ENCODE data around the gene RTL10. TPM values are rescaled to one million over a fixed set of nuclear protein-coding genes. Genes with fewer than 3 reads are reported as not detected.
"Not testable (repeated sequence)": the region's sequence is repeated elsewhere in the genome, so short reads cannot be mapped to it uniquely, and the experiment has no call there.

The RTL10 gene
- total RNA-seq, 1 experiment from 2014 or later: 13.0 TPM

DNA sequence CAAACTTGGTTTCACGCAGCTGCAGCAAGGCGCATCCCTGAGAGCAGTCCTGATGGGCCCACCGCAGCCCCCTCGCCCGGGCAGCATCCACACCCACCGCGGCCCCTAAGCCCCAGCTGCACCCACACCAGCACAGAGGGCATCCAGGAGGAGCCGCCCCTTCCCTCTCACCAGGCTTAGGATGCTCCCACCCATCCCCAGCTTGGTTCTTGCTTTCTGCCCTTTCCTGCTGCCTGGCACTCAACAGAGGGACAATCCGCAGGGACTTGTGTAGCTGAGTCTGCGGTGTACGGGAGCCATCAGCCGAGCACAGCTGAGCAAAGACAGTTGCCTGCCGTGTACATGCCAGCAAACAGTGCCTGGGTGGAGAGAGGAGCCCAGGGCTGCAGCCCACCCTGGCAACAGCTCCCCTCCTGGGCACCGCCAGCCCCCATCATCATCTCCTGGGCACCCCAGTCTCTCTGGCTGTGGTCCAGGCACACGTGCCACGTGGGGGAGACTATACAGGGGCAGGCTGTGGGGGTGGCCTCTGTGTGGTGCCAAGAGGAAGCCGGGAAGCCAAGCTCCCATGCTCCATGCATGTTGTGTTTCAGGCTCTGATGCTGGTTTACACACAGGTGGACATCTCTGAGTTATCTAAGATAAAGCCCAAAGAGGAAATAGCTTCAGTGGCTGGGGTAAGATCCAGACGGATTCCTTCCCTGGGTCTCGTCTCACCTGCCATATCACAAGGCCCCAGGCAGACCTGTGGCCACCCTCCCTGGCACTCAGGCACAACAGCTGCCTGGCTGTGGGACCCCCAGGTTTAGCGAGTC, 36.0 kb upstream of the RTL10 start:
- no peak for DNase-seq (ENCODE audit: low read depth)

DNA sequence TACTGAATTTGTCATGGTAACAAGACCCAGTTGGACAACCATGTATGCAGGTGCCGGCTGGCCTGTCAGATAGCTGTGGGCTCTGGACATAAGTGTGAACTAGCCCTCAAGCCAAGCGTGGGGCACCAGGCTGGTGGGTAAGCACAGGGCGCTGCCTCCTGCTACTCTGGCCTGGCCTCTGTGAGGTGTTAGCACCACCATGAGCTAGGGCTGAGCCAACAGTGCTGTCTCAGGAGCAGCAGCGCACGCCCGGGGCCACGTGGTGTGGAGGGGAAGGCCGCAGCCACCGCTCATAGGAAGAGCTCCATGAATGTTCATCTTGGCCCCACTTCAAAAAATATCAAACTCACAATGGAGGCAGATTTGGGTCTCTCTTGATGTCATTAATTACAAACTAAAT, 35.3 kb upstream of the RTL10 start:
- no peak for DNase-seq (ENCODE audit: low read depth)

DNA sequence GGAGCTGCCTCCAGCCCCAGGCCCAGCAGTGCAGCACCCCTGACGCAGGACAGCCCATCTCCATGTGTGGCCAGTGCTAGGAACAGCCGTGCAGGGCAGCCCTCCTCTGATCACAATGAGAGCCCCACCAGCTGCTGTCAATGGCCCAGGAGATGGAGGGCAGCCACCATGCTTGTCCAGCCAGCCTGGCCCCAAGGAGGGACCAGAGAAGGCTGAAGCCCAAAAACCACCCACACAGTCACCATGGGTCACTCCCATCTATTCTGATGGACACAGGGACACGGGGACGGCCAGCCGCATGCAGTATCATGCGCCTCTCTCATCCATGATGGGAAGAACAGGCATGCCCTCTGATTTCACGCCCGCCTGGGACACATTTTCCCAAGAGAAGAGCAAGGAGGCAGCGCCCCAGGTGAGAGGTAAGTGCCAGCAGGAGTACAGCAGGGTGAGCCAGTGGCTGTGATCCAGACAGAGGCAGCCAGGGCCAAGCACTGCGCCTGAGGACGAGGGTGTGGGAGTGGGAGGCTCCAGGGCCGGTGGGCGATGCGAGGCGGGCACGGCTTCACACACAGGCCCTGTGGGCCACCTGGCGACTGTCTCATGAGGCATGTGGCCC, 33.6 kb upstream of the RTL10 start:
- DNase-seq (ENCODE audit: low read depth): no peak

DNA sequence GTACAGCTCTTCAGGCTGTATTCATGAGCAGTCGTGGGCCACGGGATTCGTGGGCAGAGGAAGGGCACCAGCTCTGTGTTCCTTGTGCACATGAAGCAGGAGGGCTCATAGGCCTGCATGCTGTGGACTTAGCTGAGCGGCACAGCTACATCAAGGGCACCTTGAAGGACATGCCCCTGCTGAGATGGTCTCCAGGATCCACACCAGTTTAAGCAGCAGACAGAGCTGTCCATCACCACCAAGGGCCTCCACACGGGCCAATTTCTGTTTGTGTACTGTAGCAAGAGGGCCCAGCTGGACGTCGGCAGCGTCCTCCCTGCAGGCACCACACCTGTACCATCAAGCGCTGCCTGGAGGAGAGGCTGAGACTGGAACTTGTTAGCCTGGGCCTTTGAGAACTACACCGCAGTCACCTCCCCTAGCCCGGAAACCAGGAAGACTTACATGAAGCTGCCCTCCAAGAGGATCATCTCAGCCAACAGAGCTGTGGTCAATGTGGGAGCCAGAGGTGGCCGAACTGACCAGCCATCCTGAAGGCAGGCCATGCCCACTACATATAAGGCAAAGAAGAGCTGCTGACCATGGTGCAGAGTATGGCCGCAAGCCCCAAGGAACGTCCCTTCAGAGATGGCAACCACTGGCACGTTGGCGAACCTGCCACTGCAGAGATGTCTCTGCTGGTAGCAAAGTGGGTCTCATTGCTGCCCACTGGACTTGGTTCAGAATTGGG, 32.7 kb upstream of the RTL10 start:
- no peak for DNase-seq (ENCODE audit: low read depth)

DNA sequence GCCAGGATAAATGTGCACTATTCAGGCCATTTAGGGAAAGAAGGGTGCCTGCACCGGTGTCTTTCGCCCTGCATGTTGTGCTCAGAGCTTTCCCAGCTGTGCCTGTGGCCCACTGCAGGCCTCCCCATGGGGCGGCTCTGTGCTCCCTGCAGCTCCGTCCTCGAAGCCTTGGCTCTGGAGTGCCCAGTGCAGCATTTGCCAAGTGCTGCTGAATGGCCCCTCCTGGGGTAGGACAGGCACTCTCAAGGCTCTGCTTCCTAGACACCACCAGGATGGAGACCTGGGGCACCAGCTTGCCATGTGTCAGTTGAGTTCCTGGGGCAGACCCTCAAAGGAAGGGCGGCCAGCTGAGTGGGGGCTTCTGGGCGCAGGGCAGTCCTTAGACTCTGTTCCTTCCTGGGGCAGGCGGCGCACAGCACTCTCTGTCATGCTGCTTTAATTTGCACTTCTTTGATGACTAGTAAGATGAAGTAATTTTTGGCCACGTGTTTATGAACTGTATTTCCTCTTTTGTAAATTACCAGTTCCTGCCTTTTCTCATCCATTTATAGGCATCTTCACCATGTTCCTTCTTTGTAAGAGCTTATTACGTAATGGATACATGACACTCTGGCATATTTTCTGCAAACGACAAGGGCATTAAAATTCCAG, 32.1 kb upstream of the RTL10 start:
- DNase-seq (ENCODE audit: low read depth): peak; percentile 33

DNA sequence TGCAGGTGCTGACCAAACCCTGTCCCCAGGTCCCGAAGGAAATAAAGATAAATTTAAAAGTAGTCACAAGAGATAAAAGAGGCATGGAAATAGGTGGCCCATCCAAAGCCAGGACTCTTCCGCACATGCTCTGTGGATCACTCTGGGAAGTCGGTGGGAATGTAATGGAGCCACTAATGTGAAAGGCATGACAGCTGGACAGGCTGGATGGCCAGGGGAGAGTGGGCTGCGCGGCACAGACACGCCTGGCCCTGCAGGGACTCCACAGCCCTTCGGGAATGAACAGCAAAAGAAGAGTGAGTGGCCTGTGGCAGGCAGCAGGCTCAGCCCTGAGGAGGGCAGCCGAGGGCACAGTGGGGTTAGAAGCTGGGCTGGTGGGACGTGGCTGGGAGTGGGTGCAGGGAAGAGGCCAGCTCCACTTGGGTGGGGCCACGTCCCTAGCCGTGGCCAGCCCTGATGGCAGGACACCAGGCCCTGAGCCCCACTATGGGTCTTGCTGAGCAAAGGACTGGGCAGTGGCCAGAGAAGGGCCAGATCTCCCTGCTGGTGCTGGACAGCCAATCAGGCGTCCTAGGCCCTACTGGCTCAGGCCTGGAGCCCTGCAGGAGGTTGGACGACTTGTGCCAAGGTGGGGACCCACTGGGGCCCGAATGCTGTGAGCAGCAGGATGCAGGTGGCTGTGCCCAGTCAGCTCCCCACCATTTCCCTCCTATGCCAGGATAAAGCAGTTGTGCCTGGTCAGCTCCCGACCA, 31.3 kb upstream of the RTL10 start:
- DNase-seq (ENCODE audit: low read depth): no peak

DNA sequence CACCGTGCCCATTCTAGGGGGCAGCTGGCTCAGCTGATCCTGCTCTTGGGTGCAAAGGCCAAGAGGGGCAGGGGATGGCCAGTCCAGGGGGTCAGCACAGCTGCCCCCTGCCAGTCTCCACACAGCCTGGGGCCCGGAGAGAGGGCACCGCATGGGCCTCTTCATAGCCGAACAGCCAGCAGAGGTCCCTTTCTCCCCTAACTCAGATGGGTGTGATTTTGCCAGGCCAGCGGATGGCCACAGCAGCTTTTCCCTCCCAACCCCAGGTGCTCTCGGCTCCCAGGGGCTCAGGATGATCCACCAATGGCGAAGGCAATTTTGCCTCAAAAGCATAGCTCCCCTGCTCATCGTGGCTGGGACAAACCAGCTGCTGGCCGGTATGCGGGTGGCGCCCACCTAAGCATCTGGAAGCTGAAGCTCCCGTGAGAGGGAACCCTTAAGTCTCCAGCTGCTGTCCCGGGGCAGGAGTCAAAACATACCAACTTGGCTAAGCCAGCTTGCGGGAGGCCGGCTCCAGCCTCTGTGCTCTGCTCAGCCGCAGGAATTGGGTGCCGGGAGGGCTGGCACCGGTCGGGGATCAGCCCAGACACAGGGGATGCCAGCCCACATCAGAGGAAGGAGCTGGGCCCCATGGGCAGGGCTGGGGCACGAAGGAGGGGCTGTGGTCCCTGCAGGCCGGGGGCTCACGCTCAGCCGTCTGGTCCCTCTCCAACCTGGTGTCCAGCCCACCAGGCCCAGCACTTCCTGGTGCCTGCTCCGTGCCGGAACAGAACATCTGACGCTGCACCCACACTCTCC, 30.5 kb upstream of the RTL10 start:
- DNase-seq (ENCODE audit: low read depth): no peak

DNA sequence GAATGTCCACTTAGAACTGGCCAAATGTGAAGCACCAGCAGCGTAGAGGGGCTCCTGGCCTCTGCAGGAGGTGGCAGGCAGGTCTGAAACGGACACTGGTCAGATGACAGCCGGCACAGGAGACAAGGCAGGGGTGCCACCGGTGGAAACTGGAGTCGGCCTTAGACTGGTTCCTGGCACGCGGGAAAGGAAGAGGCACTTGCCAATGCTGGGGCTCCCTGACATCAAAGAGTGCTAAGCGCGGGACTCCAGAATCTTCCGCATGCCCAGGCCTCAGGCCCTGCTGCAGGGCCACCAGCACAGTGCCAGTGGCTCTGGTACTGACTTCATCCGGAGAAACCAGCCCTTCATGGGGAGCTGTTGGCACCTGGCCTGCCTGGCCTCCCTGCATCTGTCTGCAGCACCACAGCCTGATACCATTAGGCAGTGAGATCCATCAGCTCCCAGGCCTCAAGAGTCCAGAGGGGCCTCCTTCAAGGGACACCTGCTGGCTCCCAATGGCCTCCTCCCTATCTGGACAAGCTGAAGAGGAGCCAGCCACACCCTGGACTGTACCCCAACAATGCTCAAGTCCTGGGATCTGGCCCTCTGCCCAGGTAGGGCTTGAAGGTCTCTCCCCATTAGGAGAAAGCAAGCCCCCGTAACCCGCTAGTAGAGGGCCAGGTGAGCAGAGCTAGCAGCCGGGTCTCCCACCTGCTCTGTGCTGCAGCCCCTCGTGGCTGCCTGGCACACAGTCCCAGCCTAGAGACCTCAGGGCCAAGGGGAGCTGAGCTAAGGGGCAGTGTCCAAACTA, 29.7 kb upstream of the RTL10 start:
- DNase-seq (ENCODE audit: low read depth): no peak

DNA sequence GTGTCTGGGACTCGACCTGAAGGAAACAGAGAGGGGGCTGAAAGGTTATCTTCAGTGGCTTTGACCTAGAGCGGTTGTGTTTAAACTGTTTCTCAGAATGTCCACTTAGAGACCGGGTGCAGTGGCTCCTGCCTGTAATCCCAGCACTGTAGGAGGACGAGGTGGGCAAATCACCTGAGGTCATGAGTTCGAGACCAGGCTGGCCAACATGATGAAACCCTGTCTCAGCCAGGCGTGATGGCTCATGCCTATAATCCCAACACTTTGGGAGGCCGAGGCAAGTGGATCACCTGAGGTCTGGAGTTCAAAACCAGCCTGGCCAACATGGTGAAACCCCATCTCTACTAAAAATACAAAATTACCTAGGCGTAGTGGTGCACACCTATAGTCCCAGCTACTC, 28.8 kb upstream of the RTL10 start:
- not testable (repeated sequence) for DNase-seq (ENCODE audit: low read depth)

DNA sequence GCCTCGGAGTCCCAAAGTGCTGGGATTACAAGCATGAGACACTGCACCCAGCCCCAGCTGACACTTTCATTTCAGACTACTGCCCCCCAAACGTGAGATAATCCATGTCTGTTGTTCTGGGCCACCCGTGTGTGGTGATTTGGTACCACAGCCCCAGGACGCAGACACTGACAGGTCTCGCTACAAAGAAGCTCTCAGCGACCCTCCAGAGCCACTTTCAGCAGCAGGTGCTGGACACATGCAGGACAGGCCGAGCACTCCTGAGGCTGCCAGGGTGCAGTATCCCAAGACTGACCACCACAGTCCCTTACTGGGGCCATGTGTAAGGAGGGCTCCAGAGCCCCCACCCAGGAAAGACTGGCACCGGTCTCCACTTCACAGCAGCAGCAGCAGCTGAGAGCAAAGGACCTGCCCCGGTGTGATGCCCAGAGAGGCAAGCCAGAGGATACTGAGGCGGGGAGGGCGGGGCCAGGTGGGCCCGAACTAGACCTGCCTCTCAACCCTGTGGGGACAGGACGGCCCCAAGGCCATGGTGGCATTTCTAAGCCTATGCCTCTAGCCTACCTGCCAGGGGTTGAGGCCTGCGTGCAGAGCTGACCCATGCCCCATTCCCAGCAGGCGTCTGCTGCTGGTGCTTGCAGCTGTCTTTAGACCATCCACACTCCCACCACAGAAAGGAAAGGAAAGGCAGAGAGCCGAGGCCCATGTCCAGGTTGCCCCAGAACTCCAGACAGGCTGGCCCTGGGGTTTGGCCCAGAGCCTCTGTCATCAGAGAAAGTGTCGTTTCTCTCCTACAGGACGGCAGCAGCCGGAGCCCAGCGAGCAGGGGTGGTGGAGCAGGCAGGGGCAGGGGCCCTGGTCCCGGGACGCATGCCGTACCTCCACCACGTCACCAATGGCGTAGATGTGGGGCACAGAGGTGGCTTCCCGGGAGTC, 28.0 kb upstream of the RTL10 start:
- DNase-seq (ENCODE audit: low read depth): no peak

DNA sequence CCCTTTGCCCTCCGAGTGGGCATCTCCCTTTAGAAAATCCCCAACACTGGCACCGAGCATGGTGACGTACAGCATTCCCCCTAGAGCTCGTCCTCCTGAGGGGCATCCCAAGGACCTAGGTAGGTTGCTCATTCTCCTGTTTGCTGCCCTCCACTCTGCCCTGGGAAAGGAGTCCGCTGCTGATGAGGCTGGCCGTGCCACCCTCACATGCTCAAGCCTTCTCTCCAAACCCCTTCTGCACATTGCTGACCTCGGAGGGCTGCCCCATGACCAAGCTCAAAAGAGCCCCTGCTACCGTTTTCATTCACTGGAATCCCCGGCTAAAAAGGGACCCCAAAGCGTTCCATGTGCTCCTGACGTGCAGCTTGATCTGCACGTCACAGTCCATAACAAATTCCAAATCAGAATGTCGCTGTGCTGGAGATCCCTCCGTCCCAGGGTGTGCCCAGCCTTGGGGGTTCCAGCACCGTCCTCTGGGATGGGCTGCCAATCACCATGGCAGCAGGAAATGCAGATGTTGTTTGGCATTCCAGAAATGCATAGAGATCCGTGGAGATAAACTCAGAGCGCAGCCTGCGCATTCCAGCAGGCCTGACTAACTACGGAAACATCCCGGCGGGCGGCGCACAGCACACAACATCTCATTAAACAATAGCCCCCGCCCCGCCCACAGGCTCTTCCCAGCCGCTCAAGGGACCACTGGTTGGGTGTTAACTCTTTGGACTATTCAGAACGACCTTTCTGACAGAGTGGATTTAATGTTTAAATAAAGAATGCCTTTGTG, 26.3 kb upstream of the RTL10 start:
- peak; percentile 99 for DNase-seq (ENCODE audit: low read depth)

DNA sequence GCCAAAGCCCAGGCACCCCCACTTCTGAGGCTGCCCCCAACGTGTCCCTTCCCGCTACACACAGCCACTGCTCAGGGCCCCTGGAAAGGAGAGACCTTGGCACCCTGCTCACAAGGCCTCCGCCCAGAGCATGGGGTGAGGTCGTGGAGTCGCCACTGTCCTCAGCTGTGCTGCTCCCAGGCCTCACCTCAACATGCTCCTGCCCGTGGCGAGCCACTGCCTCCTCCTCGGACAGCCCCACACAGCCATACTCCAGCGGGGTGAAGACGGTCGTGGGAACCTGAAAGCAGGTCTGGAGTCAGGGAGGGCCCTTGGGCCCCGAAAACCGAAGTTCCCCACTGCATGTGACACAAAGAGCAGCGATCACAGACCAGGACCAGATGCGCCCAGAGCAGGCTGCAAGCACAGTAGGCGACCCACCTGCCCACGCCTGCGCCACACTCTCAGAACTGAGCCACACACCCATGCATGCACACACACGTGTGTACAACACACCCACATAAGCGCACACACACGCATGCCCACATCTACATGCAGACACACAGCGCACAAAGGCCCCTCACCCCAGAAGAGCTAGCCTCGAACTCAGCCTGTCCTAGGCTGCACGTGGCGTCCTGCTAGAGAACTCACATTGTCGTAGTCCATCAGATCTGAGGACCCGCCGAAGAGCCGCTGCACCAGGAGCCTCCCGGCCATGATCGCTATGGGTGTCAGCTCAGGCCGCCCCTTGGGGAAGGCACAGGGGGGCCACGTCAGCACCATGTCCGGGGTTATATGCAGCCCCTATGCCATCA, 25.5 kb upstream of the RTL10 start:
- peak; percentile 23 for DNase-seq (ENCODE audit: low read depth)

DNA sequence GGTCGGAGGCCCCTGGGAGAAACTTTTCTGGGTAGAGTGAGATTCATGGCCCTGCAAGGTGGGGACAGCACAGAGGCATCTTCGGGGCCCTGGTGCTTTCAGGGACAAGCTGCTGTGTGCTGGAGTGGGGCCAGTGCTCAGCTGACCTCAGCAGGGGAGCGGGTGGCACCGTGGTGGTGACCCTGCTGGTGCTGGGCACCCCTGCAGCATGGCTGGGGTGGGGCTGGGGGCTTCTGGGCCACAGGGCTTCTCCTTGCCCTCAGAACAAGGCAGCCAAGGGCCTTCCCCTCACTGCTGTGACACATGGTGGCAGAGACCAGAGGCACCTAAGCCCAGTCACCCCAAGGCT, 24.9 kb upstream of the RTL10 start:
- DNase-seq (ENCODE audit: low read depth): no peak

DNA sequence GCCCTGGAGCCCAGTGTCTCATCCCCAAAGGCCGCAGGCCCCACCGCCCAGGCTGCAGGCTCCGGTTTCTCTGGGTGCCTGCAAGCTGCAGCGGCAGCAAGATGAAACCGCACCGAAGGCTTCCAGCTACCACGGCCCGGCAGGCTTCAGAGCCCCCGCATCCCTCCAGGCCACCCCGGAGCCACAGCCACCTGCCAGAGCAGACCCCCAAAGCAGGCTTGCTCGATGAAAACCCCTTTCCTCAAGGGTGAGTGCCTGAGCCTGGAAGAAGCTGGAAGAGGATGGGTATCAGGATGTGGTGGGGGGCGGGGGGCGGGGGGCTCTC, 24.5 kb upstream of the RTL10 start:
- DNase-seq (ENCODE audit: low read depth): no peak

DNA sequence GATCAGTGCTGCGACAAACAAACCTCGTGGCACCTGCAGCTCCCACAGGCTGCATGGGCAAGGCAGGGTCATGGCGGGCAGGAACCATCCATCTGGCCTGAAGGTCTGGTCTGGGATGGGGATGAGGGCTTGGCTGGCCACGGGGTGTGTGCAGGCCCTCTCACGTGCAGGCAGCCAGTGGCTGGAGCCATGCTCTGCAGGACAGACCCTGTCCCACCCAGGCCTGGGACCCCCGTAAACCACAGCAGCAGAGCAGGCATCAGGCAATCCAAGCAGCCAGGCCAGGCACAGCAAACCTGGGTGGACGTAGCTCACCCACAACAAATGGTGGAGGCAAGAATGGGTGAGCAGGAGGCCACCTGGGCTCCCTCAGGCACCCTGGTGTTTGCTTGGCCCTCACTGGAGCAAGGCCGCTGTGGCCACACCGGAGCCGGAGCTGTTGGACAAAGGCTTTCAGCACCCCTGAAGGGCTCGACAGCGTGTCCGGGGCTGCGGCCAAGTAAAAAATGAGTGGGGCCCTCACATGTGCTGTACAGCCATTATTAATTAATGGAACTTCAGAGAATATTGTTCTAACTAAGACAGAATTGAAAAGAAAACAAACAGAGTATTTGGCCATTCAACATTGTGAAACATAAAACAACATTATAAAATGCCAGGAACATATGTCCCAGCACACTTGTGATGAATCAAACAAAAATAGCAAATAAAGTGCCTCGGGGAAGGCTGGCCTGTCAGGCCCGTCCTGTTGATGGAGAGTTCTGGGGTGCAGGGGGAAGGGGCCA, 24.0 kb upstream of the RTL10 start:
- DNase-seq (ENCODE audit: low read depth): no peak
